Medulla oblongata (tissue), 1 donor: ENCODE data around the gene RNF41.

Experiments used
- DNase-seq: peaks from one replicate; pipeline ENCODE4 v3.0.0-alpha.2; 2015; ENCODE audit errors: extremely low spot score

RNF41 gene

DNA sequence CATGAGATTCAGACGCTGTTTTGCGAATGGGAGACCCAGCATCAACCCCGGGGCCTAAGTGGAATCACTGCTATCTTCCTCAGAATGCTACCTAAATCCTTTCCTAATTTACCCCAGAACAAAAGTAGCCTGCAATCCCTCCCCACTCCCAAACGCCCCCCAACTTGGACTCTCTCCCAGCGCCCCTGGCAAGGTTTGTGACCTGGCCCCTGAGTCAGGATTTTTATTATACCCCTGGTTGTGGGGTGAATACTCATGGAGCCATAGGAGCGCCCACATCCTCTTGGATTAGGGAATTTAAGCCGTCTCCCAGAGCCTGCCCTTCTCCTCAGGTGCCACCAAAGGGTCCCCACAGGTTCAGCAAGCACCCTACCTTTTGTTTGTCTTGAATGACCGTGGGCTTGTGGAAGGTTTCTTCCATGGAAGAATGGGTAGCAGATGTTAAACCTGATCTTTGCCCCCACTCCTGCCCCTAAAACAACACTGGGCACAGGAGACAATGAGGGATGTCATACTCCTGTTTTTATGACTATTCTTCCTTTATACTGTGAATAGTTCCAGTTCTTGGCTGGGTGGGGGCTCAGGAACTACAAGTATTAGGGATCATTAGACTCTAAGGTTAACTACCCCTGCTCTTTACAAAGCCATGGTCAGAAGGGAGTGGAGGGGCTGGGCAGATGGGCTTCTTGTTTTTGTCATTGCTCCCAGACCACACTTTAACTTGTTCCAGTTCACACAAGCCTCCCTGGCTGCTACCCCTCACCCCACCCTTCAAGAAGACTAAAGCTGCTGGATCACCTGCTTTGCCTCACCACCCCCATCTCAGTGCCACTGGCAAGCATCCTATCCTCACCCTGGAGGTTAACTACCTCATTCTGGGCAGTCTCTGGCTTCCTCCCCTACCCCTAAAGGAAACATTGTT is 68.7 kb downstream of the RNF41 start:
- no peak for DNase-seq
